Mucosa of descending colon (tissue), 3 donors: ENCODE measurements around the gene MYRIP. TPM values are rescaled to one million over a fixed set of nuclear protein-coding genes. Genes with fewer than 3 reads are reported as not detected.

Experiments
- ATAC-seq: fragments of 200-7000 bp; cut with Tn5 transposase; one replicate; pipeline ENCODE4 v1.9.1; 2020; ENCODE audit warnings: mild to moderate bottlenecking, moderate library complexity
- DNase-seq, 3 donors: peaks; one replicate each; pipeline ENCODE4 v3.0.0-alpha.2; 2020
- H3K36me3 ChIP-seq: fragments of 200-600 bp; one replicate; pipeline ENCODE4 v1.8.0; 2021; ENCODE audit warnings: low read depth, mild to moderate bottlenecking
- H3K4me1 ChIP-seq: fragments of 200-600 bp; one replicate; pipeline ENCODE4 v1.8.0; 2021; ENCODE audit warnings: low read depth, mild to moderate bottlenecking
- H3K4me3 ChIP-seq: fragments of 200-600 bp; one replicate; pipeline ENCODE4 v1.8.0; 2021; ENCODE audit warnings: mild to moderate bottlenecking
- H3K9me3 ChIP-seq: fragments of 200-600 bp; one replicate; pipeline ENCODE4 v1.8.0; 2021; ENCODE audit warnings: mild to moderate bottlenecking
- CTCF ChIP-seq: fragments of 200-600 bp; IDR thresholded peaks from one replicate; pipeline ENCODE4 v1.8.0; 2022; ENCODE audit warnings: antibody characterized with exemption, mild to moderate bottlenecking
- intact Hi-C, 2 donors: fragments of 100-400 bp; cut with DNase I in 1 of 2; cut with micrococcal nuclease in 1 of 2; formaldehyde crosslinking; loops; one replicate each; pipeline versions ENCODE4 v1.11.0 to v1.11.1; 2022; cut with DNase I, micrococcal nuclease
- total RNA-seq, 3 donors: library from RNA; stranded (reverse); fragmentation: NEBNext Ultra II Directional in 2 of 3; extraction: Animal tissue kit (Norgen Biotek cat#: 25700) in 2 of 3; gene quantifications; one replicate each; pipeline versions ENCODE4 v1.2.1 to v1.2.4, GENCODE V29; 2021 to 2023
- donor health status: DM: no; HTN: no; CAD: no; lungs with moderate emphysema.
- donor health status: DM: no; HTN: no; CAD: no.
- donor health status: DM: no; HTN: yes; CAD: no.

Gene MYRIP
- total RNA-seq, 3 donors from 2014 or later = 7.2 to 11.2 (median 9.9) TPM

GRCh38 chr3:40143283-40144090, 334.1 kb downstream of the MYRIP start:
- intact Hi-C loops = no loop called here
- ATAC-seq = no peak
- no peak for TF ChIP-seq CTCF
- Histone ChIP-seq H3K4me1 (no peaks in the 10 kb centered on the region), H3K9me3 (no peaks in the 10 kb centered on the region), H3K4me3 (no peak overlapping the region), H3K36me3 (no peaks in the 10 kb centered on the region)
- no peak for DNase-seq

DNA sequence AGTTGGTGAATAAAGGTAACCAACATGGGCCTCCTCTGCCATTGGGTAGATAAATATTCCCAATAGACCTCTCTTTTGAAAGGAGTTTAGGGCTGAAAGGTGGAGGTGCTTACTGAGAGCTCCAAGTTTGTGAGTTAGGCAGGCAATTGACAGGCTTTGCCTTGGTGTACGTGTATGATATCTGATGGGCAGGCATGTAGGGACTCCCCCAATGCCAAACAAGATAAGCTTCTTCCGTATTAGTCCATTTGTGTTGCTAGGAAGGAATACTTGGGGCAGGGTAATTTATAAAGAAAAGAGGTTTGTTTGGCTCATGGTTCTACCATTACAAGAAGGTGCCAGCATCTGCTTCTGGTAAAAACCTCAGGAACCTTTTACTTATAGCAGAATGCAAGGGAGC, 339.4 kb downstream of the MYRIP start:
- ATAC-seq = no peak

DNA sequence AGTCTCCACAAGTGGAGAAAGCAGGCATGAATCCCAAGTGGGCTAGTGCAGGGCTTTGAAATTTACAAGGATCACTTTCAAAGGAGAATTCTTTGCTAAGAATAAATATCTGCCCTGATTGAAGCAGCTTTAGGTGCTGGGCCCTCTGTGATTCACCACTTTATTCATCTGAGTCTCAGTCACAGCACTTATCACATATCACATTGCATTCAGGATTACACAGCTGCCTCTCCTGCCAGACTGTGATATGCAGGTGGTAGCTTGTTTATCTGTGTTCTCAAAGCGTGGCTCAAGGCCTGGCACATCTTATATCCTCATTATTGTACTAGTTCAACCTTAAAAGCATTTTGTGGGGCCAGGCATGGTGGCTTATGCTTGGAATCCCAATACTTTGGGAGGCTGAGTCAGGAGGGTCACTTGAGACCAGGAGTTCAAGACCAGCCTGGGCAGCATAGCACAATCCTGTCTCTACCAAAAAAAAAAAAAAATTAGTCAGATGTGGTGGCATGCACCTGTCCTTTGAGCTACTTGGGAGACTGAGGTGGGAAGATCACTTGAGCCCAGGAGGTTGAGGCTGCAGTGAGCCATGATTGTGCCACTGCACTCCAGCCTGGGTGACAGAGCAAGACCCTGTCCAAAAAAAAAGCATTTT, 343.2 kb downstream of the MYRIP start:
- Histone ChIP-seq H3K9me3 (no peaks in the 10 kb centered on the region), H3K4me3 (no peak overlapping the region), H3K36me3 (no peaks in the 10 kb centered on the region), H3K4me1 (no peaks in the 10 kb centered on the region)
- TF ChIP-seq CTCF = no peak
- no peak for ATAC-seq
- no peak for DNase-seq
- intact Hi-C loops = no loop called here

More for the DNA sequence above, 339.4 kb downstream of the MYRIP start:
- Histone ChIP-seq H3K4me1 (no peaks in the 10 kb centered on the region), H3K9me3 (no peaks in the 10 kb centered on the region), H3K4me3 (no peak overlapping the region), H3K36me3 (no peaks in the 10 kb centered on the region)
- intact Hi-C loops = no loop called here
- DNase-seq = no peak
- no peak for TF ChIP-seq CTCF

DNA sequence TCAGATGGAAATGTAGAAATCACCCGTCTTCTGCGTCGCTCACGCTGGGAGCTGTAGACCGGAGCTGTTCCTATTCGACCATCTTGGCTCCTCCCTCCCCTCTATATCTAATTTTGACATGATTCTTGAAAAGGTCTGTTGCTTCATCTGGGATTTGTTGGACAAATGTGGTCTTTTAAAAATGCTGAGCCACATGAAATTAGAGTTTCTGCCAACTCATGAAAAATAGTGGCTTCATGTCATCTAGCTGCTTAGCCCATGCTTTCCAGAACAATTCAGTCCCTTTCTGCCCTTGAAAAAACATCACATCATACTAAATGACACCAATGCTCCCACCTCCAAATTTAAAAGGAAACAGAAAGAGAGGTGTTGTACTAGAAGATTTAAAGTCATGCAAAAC, 351.5 kb downstream of the MYRIP start:
- H3K36me3 ChIP-seq = no peaks in the 10 kb centered on the region
- no peaks in the 10 kb centered on the region for H3K9me3 ChIP-seq
- no peaks in the 10 kb centered on the region for H3K4me1 ChIP-seq
- no peak for TF ChIP-seq CTCF
- ATAC-seq (no peak), DNase-seq (no peak)
- no peak overlapping the region for H3K4me3 ChIP-seq
- intact Hi-C loops = no loop called here

DNA sequence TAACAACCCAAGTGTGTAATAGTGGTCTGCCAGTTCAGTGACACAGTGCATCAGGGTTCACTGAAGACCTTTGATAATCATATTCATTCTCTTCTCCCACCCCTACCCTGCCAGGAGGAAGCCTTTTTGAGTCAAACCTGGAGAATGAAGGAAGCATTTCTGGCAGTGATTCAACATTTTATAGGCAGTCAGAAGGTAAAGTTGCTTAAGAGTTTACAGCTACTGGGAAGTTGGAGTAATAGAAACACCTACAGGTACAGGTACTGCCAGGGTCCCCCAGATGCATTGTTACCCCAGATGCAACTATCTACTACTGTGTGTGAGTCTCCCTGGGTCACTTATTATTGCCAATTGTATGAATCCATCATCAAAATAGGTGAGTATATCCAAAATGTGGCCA, 353.2 kb downstream of the MYRIP start:
- Histone ChIP-seq H3K9me3 (no peaks in the 10 kb centered on the region), H3K36me3 (no peaks in the 10 kb centered on the region), H3K4me1 (no peaks in the 10 kb centered on the region), H3K4me3 (no peak overlapping the region)
- DNase-seq (peak in 1 of 3 donors; percentile 7), ATAC-seq (peak; percentile 29)
- no peak for TF ChIP-seq CTCF
- intact Hi-C loops = no loop called here
